ENCODE measurements around the gene RAB5A. TPM values are rescaled to one million over a fixed set of nuclear protein-coding genes. Genes with fewer than 3 reads are reported as not detected.

The RAB5A gene
- total and polyA plus RNA-seq, 2 of the 4 experiments (the other 2 are of a cell fraction): 33.3 to 46.4 TPM

DNA sequence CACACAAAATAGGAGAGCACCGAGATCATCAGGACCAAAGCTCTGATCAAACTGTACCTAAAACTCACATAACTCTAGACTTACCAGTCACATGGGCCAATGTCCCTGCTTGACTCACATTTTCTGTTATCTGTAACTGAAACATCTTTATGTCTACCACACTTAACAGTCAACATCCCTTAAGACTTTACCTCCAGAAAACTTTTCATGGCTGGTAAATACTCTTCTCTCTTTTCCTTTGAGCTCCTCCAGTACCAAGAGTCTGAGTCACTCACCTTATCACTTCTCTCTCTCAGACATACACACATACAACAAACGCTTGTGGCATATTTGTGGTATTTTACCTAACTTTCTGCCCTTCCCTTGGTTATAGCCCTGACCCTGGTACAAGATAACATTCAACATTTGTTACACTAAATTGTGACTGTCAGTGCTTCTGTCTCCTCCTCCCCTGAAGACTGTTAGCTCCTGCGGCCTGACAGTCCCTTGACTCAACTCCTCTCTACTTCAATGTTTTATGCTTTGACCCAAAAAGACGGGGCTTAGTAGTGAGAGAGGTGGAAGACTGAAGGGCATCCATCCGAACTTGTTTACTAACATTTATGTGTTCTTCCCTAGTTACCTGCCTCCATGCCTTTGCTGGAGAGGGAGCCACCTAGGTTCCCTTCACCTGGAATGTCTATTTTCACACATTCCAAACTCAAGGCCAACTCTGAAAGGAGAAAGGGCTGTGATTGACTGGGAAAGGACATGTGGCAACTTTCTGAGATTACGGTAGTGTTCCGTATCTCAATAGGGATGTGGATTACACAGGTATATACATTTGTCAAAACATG is 9.2 kb upstream of the RAB5A start:
- Histone ChIP-seq H3K36me3 (ENCODE audit: control insufficient read depth, insufficient read depth, low read length) (no peaks in the 10 kb centered on the region), H3K23ac (ENCODE audit: low read depth, low read length) (no peak overlapping the region), H3K79me1 (ENCODE audit: low read depth in 1 of 2, low read length in 2 of 2) (no peaks in the 10 kb centered on the region), H2AK9ac (replicated peaks; ENCODE audit: low read depth, low read length, poor library complexity) (no peak overlapping the region), H4K20me1 (ENCODE audit: insufficient read depth, low read length) (no peaks in the 10 kb centered on the region), H3K4me3 (ENCODE audit: insufficient read depth, low read depth, low read length) (no peak overlapping the region), H3K18ac (ENCODE audit: low read depth, low read length) (no peak overlapping the region), H3K9ac (ENCODE audit: low read depth, low read length) (no peak overlapping the region), H3K27me3 (ENCODE audit: control insufficient read depth, insufficient read depth, low read length) (no peaks in the 10 kb centered on the region), H2BK5ac (ENCODE audit: low read depth, low read length, poor library complexity, severe bottlenecking) (no peak overlapping the region), H4K8ac (ENCODE audit: low read depth in 2 of 2, low read length in 2 of 2) (no peak overlapping the region), H3K9me3 (ENCODE audit: control insufficient read depth, insufficient read depth, low read length) (no peaks in the 10 kb centered on the region), H3K4ac (ENCODE audit: low read depth, low read length) (no peak overlapping the region), H2BK20ac (ENCODE audit: low read depth, low read length) (no peak overlapping the region), H3K27ac (ENCODE audit: insufficient read depth, low read length) (no peak overlapping the region), H2AFZ (replicated peaks; ENCODE audit: low read length, poor library complexity) (no peak overlapping the region), H4K91ac (ENCODE audit: insufficient read depth, low read depth, low read length) (no peak overlapping the region), H2BK120ac (ENCODE audit: low read depth, low read length) (no peak overlapping the region), H4K5ac (ENCODE audit: low read depth, low read length) (no peak overlapping the region), H3K56ac (ENCODE audit: extremely low read depth, insufficient read depth, low read length) (no peak overlapping the region), H3K4me2 (ENCODE audit: low read depth, low read length) (peak overlapping the region; percentile 29; the same call in 1 of the 2 replicates), H3K14ac (replicated peaks; ENCODE audit: low read depth, low read length) (no peak overlapping the region), H2AK5ac (ENCODE audit: low read depth, low read length) (no peak overlapping the region), H3K9me1 (ENCODE audit: insufficient read depth, low read length) (no peaks in the 10 kb centered on the region), H2BK15ac (ENCODE audit: low read depth, low read length) (no peak overlapping the region), H3K4me1 (ENCODE audit: control insufficient read depth, insufficient read depth, low read length) (no peaks in the 10 kb centered on the region; the same call in 1 of the 2 replicates)
- dilution Hi-C loops (cut with HindIII; ENCODE audit: low sequenced_read_pairs, unreplicated experiment) (no loop called here), intact Hi-C loops (cut with micrococcal nuclease) (no loop called here), in situ Hi-C loops (cut with MboI; ENCODE audit: low sequenced_read_pairs) (no loop called here)
- POLR2A ChIA-PET (ENCODE audit: unreplicated experiment): no interaction called here
- TF ChIP-seq BHLHE40 (IDR thresholded peaks at IDR 0.05; ENCODE audit: low read depth, low read length): no peak
- TF ChIP-seq FOS (IDR thresholded peaks at IDR 0.05; ENCODE audit: low read depth, low read length): 0 out of 2 replicates have a peak, but pooled peaks have one; percentile 12
- TF ChIP-seq USF2 (IDR thresholded peaks at IDR 0.05; ENCODE audit: low read depth, low read length): peak; percentile 62
- TF ChIP-seq, protein P1, sequence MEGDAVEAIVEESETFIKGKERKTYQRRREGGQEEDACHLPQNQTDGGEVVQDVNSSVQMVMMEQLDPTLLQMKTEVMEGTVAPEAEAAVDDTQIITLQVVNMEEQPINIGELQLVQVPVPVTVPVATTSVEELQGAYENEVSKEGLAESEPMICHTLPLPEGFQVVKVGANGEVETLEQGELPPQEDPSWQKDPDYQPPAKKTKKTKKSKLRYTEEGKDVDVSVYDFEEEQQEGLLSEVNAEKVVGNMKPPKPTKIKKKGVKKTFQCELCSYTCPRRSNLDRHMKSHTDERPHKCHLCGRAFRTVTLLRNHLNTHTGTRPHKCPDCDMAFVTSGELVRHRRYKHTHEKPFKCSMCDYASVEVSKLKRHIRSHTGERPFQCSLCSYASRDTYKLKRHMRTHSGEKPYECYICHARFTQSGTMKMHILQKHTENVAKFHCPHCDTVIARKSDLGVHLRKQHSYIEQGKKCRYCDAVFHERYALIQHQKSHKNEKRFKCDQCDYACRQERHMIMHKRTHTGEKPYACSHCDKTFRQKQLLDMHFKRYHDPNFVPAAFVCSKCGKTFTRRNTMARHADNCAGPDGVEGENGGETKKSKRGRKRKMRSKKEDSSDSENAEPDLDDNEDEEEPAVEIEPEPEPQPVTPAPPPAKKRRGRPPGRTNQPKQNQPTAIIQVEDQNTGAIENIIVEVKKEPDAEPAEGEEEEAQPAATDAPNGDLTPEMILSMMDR (conservative IDR thresholded peaks at IDR 0.05; ENCODE audit: low read depth, low read length): no peak
- TF ChIP-seq SMC3 (IDR thresholded peaks at IDR 0.05; ENCODE audit: low read depth, low read length): no peak
- ATAC-seq (ENCODE audit: low read depth) (peak; percentile 66), DNase-seq (peak; percentile 45)
- no CpG with 5 or more reads among the region's 7 CpGs for WGBS, 2 experiments (ENCODE audit: extremely low coverage in 2 of 2, insufficient read length in 1 of 2)
- BruUV-seq (replicated peaks): no TSS peak
- CTCF ChIA-PET: interaction anchor here (0.6 kb wide), 1 partner anchor 178 kb away, joined by 7 read pairs; no protein-coding TSS in a partner anchor

Measured in IMR-90 (cell line).